Hematopoietic multipotent progenitor cell treated with erythropoietin and hydrocortisone succinate and interleukin-3 and kit ligand, for 6 days (in vitro differentiated cells): ENCODE measurements around the gene DMBX1.
A peak's percentile ranks its signal among the peaks of the same experiment; 100 is the strongest.

Experiments
- DNase-seq: peaks from one replicate; pipeline ENCODE4 v3.0.0-alpha.2; 2015

The DMBX1 gene

GRCh38 chr1:46526013-46526690 is 36.5 kb downstream of the DMBX1 start:
- no peak for DNase-seq

GRCh38 chr1:46526691-46527291 is 37.2 kb downstream of the DMBX1 start:
- DNase-seq: no peak

GRCh38 chr1:46527474-46528296 is 38.0 kb downstream of the DMBX1 start:
- peak; percentile 90 for DNase-seq

GRCh38 chr1:46528297-46528955 is 38.8 kb downstream of the DMBX1 start:
- peak; percentile 43 for DNase-seq

- no peak for DNase-seq
These were observed 39.5 kb downstream of the DMBX1 start for GRCh38 chr1:46529031-46529630.

- no peak for DNase-seq
These were observed 40.7 kb downstream of the DMBX1 start for GRCh38 chr1:46530311-46530710.

- no peak for DNase-seq
These were observed 41.3 kb downstream of the DMBX1 start for GRCh38 chr1:46530791-46531409.

GRCh38 chr1:46532095-46532494 is 42.5 kb downstream of the DMBX1 start:
- DNase-seq: no peak

GRCh38 chr1:46532498-46533178 is 43.0 kb downstream of the DMBX1 start:
- peak; percentile 76 for DNase-seq

GRCh38 chr1:46533179-46533864 is 43.7 kb downstream of the DMBX1 start:
- peak; percentile 49 for DNase-seq

GRCh38 chr1:46535063-46535462 is 45.4 kb downstream of the DMBX1 start:
- peak; percentile 69 for DNase-seq

- no peak for DNase-seq
These were observed 46.9 kb downstream of the DMBX1 start for GRCh38 chr1:46536527-46536926.

GRCh38 chr1:46537651-46538050 is 48.0 kb downstream of the DMBX1 start:
- DNase-seq: no peak

- DNase-seq: no peak
These were observed 48.5 kb downstream of the DMBX1 start for GRCh38 chr1:46538147-46538546.
